Lower leg skin (tissue), 4 donors: ENCODE results near the gene PSMC1. TPM values are rescaled to one million over a fixed set of nuclear protein-coding genes. Genes with fewer than 3 reads are reported as not detected.

ENCODE experiments used
- DNase-seq, 2 donors: peaks; one replicate each; pipeline ENCODE4 v3.0.0-alpha.2; 2019; ENCODE audit warnings: low spot score in 2 of 2
- H3K4me3 ChIP-seq: fragments of 200-600 bp; sonication (generic); 2 replicates; pipeline ENCODE4 v1.5.1; 2017; ENCODE audit warnings: mild to moderate bottlenecking, low read depth; ENCODE audit not compliant: poor library complexity, severe bottlenecking
- CTCF ChIP-seq, 3 donors: fragments of 450-650 bp; IDR thresholded peaks; one replicate each; pipeline ENCODE4 v1.5.1; 2016; ENCODE audit warnings: antibody characterized with exemption in 3 of 3, mild to moderate bottlenecking in 3 of 3, moderate library complexity in 2 of 3
- POLR2A ChIP-seq, 2 donors: fragments of 450-650 bp; IDR thresholded peaks; one replicate each; pipeline ENCODE4 v1.6.1; 2016 to 2017; ENCODE audit warnings: antibody characterized with exemption in 2 of 2, mild to moderate bottlenecking in 1 of 2, moderate library complexity in 1 of 2
- WGBS, 2 donors: methylation state at CpG; one replicate each; pipeline ENCODE4 v1.1.5; 2018; 5-methylcytosine and 5-hydroxymethylcytosine counted together
- intact Hi-C: fragments of 100-400 bp; cut with DNase I; formaldehyde crosslinking; loops from one replicate; pipeline ENCODE4 v1.15.0; 2023; ENCODE audit warnings: low total_unique reads
- total RNA-seq, 4 donors: library from RNA; depleted of rRNA; stranded (reverse); fragments of >200 nt; gene quantifications; one replicate each; pipeline ENCODE4 v1.1.0, GENCODE V29; 2016

The PSMC1 gene
- total RNA-seq, 4 donors from 2014 or later, result 72.2 to 159 (median 109) TPM

- 92 to 94% methylated on average over 35 of the region's 35 CpGs for WGBS, 2 donors
- no peak for TF ChIP-seq CTCF (IDR thresholded peaks at IDR 0.05)
- no peak for TF ChIP-seq POLR2A (IDR thresholded peaks at IDR 0.05)
- intact Hi-C loops, result no loop called here
- no peak overlapping the region for H3K4me3 ChIP-seq
- peak in 1 of 2 donors; percentile 78 for DNase-seq
Observed at GRCh38 chr14:90278199-90279175, 22.1 kb downstream of the PSMC1 start.

- intact Hi-C loops, result no loop called here
- WGBS, 2 donors, result 97 to 98% methylated on average over 7 of the region's 7 CpGs
- TF ChIP-seq POLR2A (IDR thresholded peaks at IDR 0.05) (no peak), CTCF (IDR thresholded peaks at IDR 0.05) (no peak)
Observed at GRCh38 chr14:90280096-90280495, 23.7 kb downstream of the PSMC1 start.

GRCh38 chr14:90281261-90281660 is 24.9 kb downstream of the PSMC1 start:
- no peak for TF ChIP-seq POLR2A (IDR thresholded peaks at IDR 0.05)
- no peak for TF ChIP-seq CTCF (IDR thresholded peaks at IDR 0.05)
- DNase-seq, result peak in 1 of 2 donors; percentile 25
- no peak overlapping the region for H3K4me3 ChIP-seq
- 74 to 77% methylated on average over 8 of the region's 8 CpGs for WGBS, 2 donors
- intact Hi-C loops, result no loop called here

More at GRCh38 chr14:90280096-90280495, 23.7 kb downstream of the PSMC1 start:
- DNase-seq, result peak in 1 of 2 donors; percentile 2
- no peak overlapping the region for H3K4me3 ChIP-seq

- no peak overlapping the region for H3K4me3 ChIP-seq
Observed at GRCh38 chr14:90281756-90282155, 25.4 kb downstream of the PSMC1 start.

GRCh38 chr14:90287791-90288190 is 31.4 kb downstream of the PSMC1 start:
- intact Hi-C loops, result no loop called here
- peak in 1 of 2 donors; percentile 76 for DNase-seq
- no peak overlapping the region for H3K4me3 ChIP-seq
- no peak for TF ChIP-seq CTCF (IDR thresholded peaks at IDR 0.05)
- no peak for TF ChIP-seq POLR2A (IDR thresholded peaks at IDR 0.05)
- WGBS, 2 donors, result 80 to 84% methylated on average over 14 of the region's 14 CpGs

More at GRCh38 chr14:90281756-90282155, 25.4 kb downstream of the PSMC1 start:
- no peak for TF ChIP-seq CTCF (IDR thresholded peaks at IDR 0.05)
- no peak for TF ChIP-seq POLR2A (IDR thresholded peaks at IDR 0.05)
- intact Hi-C loops, result no loop called here
- DNase-seq, result no peak
